HG03565 (cell line): ENCODE data around the gene C15orf62.

Experiments
- ATAC-seq: cut with Tn5 transposase; IDR thresholded peaks from one replicate; pipeline ENCODE4 v1.9.1; 2021; ENCODE audit warnings: mild to moderate bottlenecking, moderate library complexity; ENCODE audit not compliant: unreplicated experiment

Gene C15orf62, protein sequence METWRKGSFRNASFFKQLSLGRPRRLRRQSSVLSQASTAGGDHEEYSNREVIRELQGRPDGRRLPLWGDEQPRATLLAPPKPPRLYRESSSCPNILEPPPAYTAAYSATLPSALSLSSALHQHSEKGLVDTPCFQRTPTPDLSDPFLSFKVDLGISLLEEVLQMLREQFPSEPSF

DNA sequence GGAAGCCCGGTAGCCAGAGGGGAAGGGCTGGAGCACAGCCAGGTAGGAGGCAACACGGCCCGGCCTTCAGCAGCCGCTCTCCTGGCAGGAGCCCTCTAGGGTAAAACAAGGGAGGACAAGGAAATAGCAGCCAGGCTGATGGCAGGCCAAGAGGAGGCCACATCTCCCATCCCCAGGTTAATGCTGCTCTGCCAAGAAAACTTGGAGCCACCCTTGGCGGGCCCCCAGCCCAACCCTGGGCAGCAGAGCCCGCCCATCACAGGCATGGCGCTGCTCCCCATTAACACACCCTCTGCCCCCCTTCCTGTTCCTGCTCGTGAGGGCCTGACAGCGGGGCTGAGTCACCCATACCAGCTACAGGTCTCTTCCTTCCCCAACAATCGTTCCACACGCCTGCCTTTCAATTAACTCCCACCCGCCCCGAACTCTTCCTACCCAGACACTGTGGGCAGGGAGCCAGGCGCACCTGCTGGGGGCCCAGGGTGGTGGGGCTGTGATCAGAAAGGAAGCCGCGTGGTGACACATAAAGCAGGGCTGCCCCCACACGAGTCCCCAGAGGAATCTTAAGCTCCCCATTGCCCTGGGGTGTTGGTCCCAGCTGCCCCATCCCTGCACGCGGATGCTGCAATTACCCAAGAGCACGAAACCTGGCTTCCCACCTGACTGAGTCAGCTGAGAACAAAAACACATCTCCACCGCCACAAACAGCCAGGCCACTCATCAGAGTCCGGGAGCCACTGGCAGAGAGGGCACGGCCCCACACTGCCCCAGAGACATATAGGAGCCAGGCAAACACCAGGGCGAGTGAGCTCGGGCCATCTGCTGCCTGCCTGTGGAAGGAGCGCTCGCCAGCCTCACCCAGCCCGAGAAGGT lies at the start of gene C15orf62:
Gene C15orf62, plus strand, starts transcription at position 707 of the 873 bp plus-strand sequence. CDS start 516 bp downstream, outside the sequence.
- ATAC-seq: no peak

GRCh38 chr15:40721701-40722100 lies 48.1 kb upstream of the C15orf62 start:
- no peak for ATAC-seq

GRCh38 chr15:40722354-40722753 lies 47.4 kb upstream of the C15orf62 start:
- no peak for ATAC-seq

DNA sequence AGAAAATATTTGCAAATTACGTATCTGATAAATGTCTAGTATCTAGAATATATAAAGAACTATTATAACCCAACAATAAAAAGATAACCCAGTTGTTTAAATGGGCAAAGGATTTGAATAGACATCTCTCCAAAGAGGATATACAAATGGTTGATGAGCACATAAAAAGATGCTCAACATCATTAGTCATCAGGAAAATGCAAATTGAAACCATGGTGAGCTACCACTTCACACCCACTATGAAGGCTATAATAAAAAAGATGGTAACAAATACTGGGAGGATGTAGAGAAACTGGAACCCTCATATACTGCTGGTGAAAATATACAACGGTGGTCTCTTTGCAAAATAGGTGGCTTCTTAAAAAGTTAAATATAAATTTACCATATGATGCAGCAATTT lies 46.8 kb upstream of the C15orf62 start:
- no peak for ATAC-seq

DNA sequence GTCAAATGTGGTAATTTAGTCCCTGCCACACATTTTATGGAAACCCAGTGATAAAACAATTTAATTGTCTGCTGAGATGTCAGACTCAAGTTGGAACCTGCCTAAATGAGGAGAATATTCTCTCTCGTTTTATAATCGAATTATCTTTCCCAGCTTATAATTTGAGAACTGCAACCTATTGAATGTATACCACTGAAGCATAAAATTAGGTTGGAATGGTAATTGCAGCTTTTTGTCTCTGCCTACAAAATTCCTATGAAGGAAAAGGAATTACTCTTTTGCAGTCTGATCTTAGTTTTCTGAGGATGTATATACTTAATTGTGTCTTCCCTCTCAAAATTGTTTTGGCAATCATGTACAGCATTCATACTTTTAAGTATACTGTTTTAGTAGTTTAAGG lies 45.9 kb upstream of the C15orf62 start:
- no peak for ATAC-seq

DNA sequence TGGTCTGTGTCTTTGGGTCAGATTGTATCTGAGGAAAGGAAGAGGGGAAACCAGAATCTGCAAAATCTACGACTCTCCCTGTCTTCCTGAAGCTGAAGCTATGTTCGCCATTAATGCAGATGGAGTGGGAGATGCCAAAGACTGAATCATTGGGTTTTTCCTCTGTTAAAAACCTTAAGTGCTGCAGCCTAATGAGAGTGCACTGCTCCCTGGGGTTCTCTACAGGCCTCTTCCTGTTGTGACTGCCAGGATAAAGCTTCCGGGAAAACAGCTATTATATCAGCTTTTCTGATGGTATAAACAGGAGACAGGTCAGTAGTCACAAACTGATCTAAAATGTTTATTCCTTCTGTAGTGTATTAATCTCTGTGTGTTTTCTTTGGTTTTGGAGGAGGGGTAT lies 38.7 kb upstream of the C15orf62 start:
- no peak for ATAC-seq

GRCh38 chr15:40736575-40736974 lies 33.2 kb upstream of the C15orf62 start:
- ATAC-seq: no peak

DNA sequence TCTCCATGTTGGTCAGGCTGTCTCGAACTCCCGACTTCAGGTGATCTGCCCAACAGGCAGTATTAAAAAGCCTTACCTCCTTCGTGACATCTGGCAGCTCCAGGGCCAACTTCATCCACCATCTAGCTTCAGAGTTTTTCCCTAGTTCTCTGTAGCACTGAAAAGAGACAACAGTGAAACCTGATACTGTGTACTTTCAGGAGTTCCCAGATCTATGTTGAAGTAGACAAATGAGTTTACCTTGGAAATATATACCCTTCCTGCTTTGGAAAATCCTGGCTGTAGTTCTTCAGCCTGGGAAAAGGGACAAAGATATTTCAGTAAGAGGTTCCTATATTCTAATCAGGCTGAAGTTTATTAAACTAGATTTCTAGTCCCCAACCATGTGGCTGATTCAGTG lies 32.7 kb upstream of the C15orf62 start:
- ATAC-seq: no peak

DNA sequence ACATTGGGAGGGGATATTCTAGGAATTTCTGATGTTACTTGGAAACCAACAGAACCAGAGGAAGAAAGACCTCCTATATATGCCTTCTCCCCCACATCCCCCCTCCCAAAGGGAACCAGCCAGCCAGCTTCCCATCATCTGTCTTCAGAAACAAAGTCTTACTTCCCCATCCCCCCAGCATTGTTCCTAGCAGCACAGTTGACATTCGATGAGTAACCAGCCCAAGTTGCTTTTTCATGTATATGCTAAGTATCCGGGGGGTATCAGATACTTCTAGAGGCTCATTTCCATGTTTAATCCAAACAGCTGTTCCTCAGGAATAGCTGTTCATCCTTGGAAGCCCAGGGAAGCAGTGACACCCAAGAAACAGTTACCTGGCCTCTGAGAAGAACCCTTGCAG lies 30.7 kb upstream of the C15orf62 start:
- ATAC-seq: no peak

GRCh38 chr15:40739854-40740253 lies 29.9 kb upstream of the C15orf62 start:
- no peak for ATAC-seq

DNA sequence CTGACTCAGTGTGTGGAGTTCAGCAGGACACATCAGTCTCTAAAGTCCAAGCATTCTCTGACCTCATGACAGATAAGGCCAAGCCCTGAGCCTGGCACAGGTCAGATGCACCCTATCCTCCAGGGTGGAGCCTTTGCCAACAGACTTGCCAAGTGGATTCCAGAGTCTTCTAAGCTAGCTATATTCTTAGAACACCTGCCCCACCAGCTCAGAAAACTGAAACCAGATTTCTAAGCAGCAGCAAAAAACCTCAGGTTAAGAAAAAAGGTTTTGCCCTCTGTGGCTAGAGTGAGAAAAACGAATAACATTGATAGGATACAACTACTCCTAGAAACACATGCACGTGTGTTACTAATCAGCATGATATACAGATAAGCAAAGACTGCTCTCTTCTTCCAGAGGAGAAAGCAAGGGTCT lies 26.3 kb upstream of the C15orf62 start:
- no peak for ATAC-seq

DNA sequence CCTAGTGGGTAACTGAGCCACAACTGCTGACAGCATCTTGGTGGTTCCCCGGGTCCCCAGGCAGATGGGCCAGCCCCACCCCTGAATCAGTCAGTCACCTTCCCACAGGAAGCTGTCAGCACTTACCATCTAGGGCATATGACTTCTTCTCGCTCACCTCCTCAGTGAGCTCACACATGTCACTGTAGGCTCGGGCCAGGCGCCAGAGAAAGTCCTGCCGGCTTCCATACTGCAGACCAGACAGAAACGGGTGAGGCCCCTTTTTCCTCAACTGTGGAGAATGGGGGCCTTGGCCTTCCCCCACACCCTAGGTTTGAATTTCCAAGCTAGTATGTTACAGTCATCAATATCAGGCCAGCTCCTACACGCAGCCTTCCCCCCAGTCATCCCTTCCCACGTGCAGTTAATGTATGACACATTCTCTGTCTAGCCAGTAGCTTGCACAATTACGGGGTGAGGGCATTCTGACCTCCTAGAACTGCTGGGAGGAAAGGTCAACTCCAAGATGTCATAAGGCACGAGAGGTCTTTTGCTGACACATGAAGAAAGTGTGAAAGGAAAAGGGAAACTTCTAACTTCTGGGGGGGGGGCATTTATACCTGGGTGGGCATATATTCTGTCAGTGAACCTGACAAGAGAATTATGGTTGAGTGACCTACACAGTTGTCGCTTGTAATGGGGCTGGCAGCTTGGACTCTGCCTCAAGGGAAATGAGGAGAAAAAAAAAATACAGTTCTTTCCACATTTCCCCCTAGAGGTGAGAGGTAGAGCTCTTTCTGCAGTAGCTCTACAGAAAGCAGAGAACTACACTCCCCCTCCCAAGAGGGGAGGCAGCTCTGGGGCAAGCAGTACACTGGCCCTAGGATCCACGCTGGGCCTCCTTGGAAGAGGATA lies 25.6 kb upstream of the C15orf62 start:
- ATAC-seq: no peak

- no peak for ATAC-seq
Measured at GRCh38 chr15:40744815-40745152, 25.0 kb upstream of the C15orf62 start.

GRCh38 chr15:40746916-40747418 lies 22.8 kb upstream of the C15orf62 start:
- ATAC-seq: no peak

DNA sequence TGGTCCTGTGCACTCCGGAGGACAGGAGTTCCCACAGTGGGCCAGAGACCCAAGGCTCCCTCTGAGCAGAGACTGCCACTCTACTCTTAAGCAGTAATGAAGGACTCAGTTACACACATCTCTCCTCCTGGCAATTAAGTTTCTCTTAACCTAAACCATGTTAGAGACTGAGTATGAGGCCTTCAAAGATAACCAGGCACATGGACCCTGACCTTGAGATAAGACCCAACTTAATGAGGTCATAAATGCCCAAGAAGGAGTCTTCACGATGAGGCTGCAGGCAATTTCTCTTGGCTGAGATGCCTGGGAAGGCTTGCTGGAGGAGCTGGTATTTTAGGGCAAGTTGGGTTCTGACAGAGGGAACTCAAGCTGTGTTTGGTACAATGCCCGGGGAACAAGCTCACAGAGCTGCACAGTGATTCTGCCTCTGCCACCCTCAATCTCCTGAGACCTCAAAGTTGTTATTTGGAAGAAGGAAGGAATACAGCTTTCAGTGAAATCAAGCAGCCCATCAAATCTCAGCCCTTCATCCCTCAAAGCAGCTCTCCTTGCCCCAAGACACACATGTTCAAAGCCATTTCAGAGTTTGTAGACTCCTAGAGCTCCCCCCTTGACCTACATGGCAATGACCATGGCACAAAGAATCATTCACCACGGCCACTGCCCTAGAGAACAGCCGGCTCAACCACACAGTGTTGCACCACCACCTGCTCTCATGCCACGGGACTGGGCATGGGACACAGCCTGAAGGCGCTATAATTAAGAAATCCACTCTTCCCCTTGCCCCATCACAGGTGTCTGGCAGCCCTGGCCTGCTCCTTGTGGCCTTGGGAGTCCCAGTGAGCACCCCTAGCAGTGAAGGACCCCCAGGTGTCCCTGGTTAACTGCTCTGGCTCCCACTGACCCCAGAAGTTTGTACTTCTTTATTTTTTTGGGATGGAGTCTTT lies 21.8 kb upstream of the C15orf62 start:
- no peak for ATAC-seq

GRCh38 chr15:40749151-40749630 lies 20.6 kb upstream of the C15orf62 start:
- no peak for ATAC-seq

DNA sequence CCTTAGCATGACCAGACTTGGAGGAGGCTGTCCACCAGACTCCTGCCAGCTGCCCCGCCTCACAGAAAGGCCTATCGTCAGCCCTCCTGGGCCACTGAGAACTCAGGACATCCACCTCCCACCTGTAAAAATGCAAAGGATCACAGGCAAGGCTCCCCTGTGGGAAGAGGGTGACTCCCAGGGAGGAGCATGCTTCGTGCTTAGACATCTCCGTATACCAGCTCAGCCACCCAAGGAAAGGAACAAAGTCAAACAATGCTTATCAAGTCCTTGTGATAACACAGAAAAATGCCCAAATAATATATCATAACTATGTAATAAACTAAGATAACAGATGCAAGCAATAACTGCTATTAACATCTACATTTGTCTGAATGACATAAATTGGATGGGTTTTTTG lies 18.9 kb upstream of the C15orf62 start:
- ATAC-seq: no peak

GRCh38 chr15:40751745-40752144 lies 18.0 kb upstream of the C15orf62 start:
- no peak for ATAC-seq

DNA sequence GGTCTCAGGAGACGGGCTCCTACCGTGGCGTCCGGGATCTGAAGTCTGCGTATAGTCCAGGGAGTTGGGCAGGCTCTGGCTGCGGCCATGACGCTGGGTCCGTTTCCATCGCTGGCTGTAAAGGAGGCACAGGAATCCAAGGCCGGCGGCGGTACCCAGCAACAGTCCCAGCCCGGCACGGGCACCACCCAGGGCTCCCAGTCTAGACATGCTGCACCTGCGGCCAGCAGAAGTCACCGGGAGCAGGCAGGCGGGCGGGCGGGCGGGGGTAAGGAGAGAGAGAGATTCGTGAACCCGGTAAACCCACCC lies 15.3 kb upstream of the C15orf62 start:
- no peak for ATAC-seq
